ENCODE data around the gene DOCK6.
A peak's percentile ranks its signal among the peaks of the same experiment; 100 is the strongest.

The DOCK6 gene

GRCh38 chr19:11223200-11223599, 39.1 kb downstream of the DOCK6 start:
- peak in 1 of 2 donors; percentile 22 for DNase-seq

- no peak for DNase-seq
Observed at GRCh38 chr19:11221082-11221598, 41.2 kb downstream of the DOCK6 start.

- no peak for DNase-seq
Observed at GRCh38 chr19:11214387-11214786, 47.9 kb downstream of the DOCK6 start.

GRCh38 chr19:11210656-11210928, 51.7 kb downstream of the DOCK6 start:
- DNase-seq, result no peak

GRCh38 chr19:11209839-11210655, 52.3 kb downstream of the DOCK6 start:
- no peak for DNase-seq

- no peak for DNase-seq
Observed at GRCh38 chr19:11208561-11209471, 53.5 kb downstream of the DOCK6 start.

GRCh38 chr19:11205939-11206570, 56.3 kb downstream of the DOCK6 start:
- no peak for DNase-seq

- no peak for DNase-seq
Observed at GRCh38 chr19:11204943-11205349, 57.4 kb downstream of the DOCK6 start.

- DNase-seq, result no peak
Observed at GRCh38 chr19:11204076-11204602, 58.2 kb downstream of the DOCK6 start.

GRCh38 chr19:11203194-11204075, 58.9 kb downstream of the DOCK6 start:
- no peak for DNase-seq

- DNase-seq, result no peak
Observed at GRCh38 chr19:11202488-11203193, 59.7 kb downstream of the DOCK6 start.

GRCh38 chr19:11201791-11202190, 60.5 kb downstream of the DOCK6 start:
- no peak for DNase-seq

- no peak for DNase-seq
Observed at GRCh38 chr19:11200931-11201330, 61.4 kb downstream of the DOCK6 start.

- no peak for DNase-seq
Observed at GRCh38 chr19:11200015-11200574, 62.2 kb downstream of the DOCK6 start.

GRCh38 chr19:11199517-11199916, 62.8 kb downstream of the DOCK6 start:
- no peak for DNase-seq

- DNase-seq, result no peak
Observed at GRCh38 chr19:11198769-11199424, 63.4 kb downstream of the DOCK6 start.

GRCh38 chr19:11198175-11198534, 64.2 kb downstream of the DOCK6 start:
- DNase-seq, result no peak

GRCh38 chr19:11197291-11198174, 64.8 kb downstream of the DOCK6 start, which contains the start of gene KANK2:
TSS of gene KANK2 (minus strand) at chr19:11197545. CDS start at chr19:11194511, 3,034 bp downstream.
- DNase-seq, result peak; percentile 52 to 70
